Brain microvascular endothelial cell (primary cell): ENCODE measurements around the gene MNX1.
A peak's percentile ranks its signal among the peaks of the same experiment; 100 is the strongest.

Experiments
- DNase-seq: peaks from one replicate; pipeline ENCODE4 v3.0.0-alpha.2; 2020
- H3K27ac ChIP-seq: fragments of 250-450 bp; sonication (Bioruptor Pico); 2 replicates; pipeline ENCODE4 v1.5.1; 2020; ENCODE audit warnings: mild to moderate bottlenecking, moderate library complexity
- H3K27me3 ChIP-seq: fragments of 250-450 bp; sonication (Bioruptor Pico); replicated peaks from 2 replicates; pipeline ENCODE4 v1.5.1; 2020; ENCODE audit warnings: mild to moderate bottlenecking
- H3K36me3 ChIP-seq: fragments of 250-450 bp; sonication (Bioruptor Pico); replicated peaks from 2 replicates; pipeline ENCODE4 v1.5.1; 2020; ENCODE audit warnings: mild to moderate bottlenecking
- H3K4me3 ChIP-seq: 2 replicates; pipeline ENCODE4 v1.5.1; 2011; ENCODE audit warnings: low read depth, mild to moderate bottlenecking, control low read depth, low read length, moderate library complexity
- CTCF ChIP-seq: IDR thresholded peaks from 2 replicates; pipeline ENCODE4 v1.5.1; 2011; ENCODE audit warnings: low read depth, mild to moderate bottlenecking, moderate library complexity, low read length, control low read depth, inconsistent platforms; ENCODE audit errors: missing control alignments
- in situ Hi-C: cut with HindIII; loops from 2 replicates; pipeline ENCODE4 v1.10.0; 2017; ENCODE audit warnings: low sequenced_read_pairs, low pct_ligation_motif_present

Gene MNX1

GRCh38 chr7:156979007-156979606, 31.4 kb downstream of the MNX1 start:
- TF ChIP-seq CTCF: no peak
- H3K27ac ChIP-seq: no peak overlapping the region
- no peak overlapping the region for H3K4me3 ChIP-seq
- in situ Hi-C loops: no loop called here
- DNase-seq: no peak
- no peaks in the 10 kb centered on the region for H3K36me3 ChIP-seq
- no peaks in the 10 kb centered on the region for H3K27me3 ChIP-seq

DNA sequence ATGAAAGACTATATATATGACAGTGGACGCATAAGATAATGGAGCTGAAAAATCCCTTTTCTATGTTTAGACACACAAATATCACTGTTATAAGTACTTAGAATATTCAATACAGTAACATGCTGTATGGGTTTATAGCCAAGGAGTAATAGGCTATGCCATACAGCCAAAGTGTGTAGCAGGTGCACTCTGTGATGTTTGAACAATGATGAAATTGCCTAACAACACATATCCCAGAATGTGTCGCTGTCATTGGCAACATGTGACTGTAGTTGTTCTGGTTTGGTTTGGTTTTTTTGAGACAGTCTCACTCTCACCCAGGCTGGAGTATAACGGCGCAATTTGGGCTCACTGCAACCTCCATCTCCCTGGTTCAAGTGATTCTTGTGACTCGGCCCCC, 34.8 kb downstream of the MNX1 start:
- no peak overlapping the region for H3K27ac ChIP-seq
- H3K4me3 ChIP-seq: no peak overlapping the region
- in situ Hi-C loops: no loop called here
- peaks cover 18% of the 10 kb centered on the region for H3K36me3 ChIP-seq
- no peak for TF ChIP-seq CTCF
- no peaks in the 10 kb centered on the region for H3K27me3 ChIP-seq
- no peak for DNase-seq

- no peak for DNase-seq
- Histone ChIP-seq H3K4me3 (no peak overlapping the region), H3K27ac (no peak overlapping the region), H3K27me3 (no peaks in the 10 kb centered on the region), H3K36me3 (peaks cover 48% of the 10 kb centered on the region)
- in situ Hi-C loops: no loop called here
- TF ChIP-seq CTCF: peak; percentile 26
These were observed 40.5 kb downstream of the MNX1 start for GRCh38 chr7:156969972-156970420.

DNA sequence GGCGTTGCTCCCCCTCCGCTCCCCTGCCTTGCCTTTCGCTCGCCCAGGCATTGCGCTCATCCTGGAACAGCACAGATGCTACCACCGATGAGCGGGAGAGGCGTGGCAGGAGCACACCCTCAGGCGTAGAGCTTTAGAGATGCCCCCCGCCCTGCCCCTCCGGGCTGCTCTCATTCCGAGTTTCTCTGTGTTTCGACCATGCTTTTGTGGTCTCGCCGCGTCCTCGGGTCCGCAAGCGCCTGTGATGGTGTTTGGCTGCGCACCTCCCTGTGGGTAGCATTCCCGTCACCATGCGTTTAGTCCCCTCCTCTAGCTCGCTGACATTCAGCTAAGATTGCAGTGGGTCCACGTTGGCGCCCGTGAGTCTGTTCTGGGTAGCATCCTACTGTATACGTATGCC, 42.3 kb downstream of the MNX1 start:
- DNase-seq: no peak
- in situ Hi-C loops: no loop called here
- no peak overlapping the region for H3K4me3 ChIP-seq
- peaks cover 60% of the 10 kb centered on the region for H3K36me3 ChIP-seq
- no peak for TF ChIP-seq CTCF
- no peak overlapping the region for H3K27ac ChIP-seq
- H3K27me3 ChIP-seq: no peaks in the 10 kb centered on the region

DNA sequence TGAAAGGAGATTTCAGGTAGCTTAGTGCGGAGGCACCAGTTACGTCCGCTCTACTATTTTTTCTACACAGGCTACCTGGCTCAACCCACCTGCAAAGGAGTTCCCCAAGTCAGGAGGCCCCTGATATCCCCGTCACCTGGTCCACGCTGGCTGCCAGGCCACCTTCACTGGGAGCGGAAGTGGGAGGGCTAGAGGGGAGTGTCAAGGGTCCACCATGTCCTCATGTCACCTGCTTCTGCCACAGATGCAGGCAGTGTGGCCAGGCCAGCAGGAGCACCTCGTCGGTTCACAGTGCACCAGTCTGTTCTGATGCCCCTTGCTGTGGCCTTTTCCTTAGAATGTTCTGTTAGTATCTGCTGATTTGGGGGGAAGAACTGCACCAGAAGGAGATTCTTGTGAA, 44.1 kb downstream of the MNX1 start:
- TF ChIP-seq CTCF: no peak
- in situ Hi-C loops: no loop called here
- no peaks in the 10 kb centered on the region for H3K27me3 ChIP-seq
- DNase-seq: no peak
- no peak overlapping the region for H3K4me3 ChIP-seq
- no peak overlapping the region for H3K27ac ChIP-seq
- H3K36me3 ChIP-seq: peaks cover 63% of the 10 kb centered on the region

DNA sequence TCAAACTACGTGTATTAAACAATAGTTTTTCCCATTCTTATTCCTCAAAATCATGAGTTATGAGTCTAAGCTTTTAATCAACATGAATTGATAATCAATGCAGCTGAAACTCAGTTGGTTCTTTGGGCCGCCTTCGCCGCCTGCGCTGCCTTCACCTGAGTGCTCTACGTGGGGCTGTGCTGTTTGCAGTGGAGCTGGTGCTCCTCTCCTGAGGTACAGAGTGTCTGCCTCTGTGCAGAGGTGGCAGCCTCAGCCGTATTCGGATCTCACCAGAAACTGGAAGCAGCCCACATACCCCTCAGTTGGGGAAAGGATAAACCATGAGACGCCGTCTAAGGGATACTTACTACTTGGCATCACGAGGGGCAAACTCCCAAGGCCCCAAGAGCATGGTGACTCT, 45.5 kb downstream of the MNX1 start:
- DNase-seq: no peak
- H3K36me3 ChIP-seq: peaks cover 64% of the 10 kb centered on the region
- no peak overlapping the region for H3K4me3 ChIP-seq
- no peaks in the 10 kb centered on the region for H3K27me3 ChIP-seq
- no peak overlapping the region for H3K27ac ChIP-seq
- no peak for TF ChIP-seq CTCF
- in situ Hi-C loops: no loop called here
